SK-N-DZ (cell line): ENCODE data around the gene FBXL3.
A peak's percentile ranks its signal among the peaks of the same experiment; 100 is the strongest.
"Not testable (repeated sequence)": the region's sequence is repeated elsewhere in the genome, so short reads cannot be mapped to it uniquely, and the experiment has no call there.

Experiments
- DNase-seq: peaks from one replicate; pipeline ENCODE4 v3.0.0-alpha.2; 2015; ENCODE audit warnings: low spot score

FBXL3 gene

GRCh38 chr13:76991432-76991795 is 35.5 kb downstream of the FBXL3 start:
- DNase-seq = no peak

- DNase-seq = no peak
Observed at GRCh38 chr13:76983676-76984075, 43.3 kb downstream of the FBXL3 start.

- no peak for DNase-seq
Observed at GRCh38 chr13:76982061-76982460, 44.9 kb downstream of the FBXL3 start.

- peak; percentile 75 for DNase-seq
Observed at GRCh38 chr13:76980075-76980718, 46.8 kb downstream of the FBXL3 start.

GRCh38 chr13:76976929-76977328 is 50.0 kb downstream of the FBXL3 start:
- no peak for DNase-seq

- DNase-seq = no peak
Observed at GRCh38 chr13:76976490-76976889, 50.5 kb downstream of the FBXL3 start.

GRCh38 chr13:76975863-76976262 is 51.1 kb downstream of the FBXL3 start:
- no peak for DNase-seq

- DNase-seq = peak; percentile 28
Observed at GRCh38 chr13:76974618-76974975, 52.4 kb downstream of the FBXL3 start.

- DNase-seq = no peak
Observed at GRCh38 chr13:76973920-76974617, 52.9 kb downstream of the FBXL3 start.

GRCh38 chr13:76971851-76972829 is 54.8 kb downstream of the FBXL3 start:
- no peak for DNase-seq

- DNase-seq = no peak
Observed at GRCh38 chr13:76971215-76971614, 55.7 kb downstream of the FBXL3 start.

- no peak for DNase-seq
Observed at GRCh38 chr13:76969488-76970365, 57.2 kb downstream of the FBXL3 start.

GRCh38 chr13:76968041-76968440 is 58.9 kb downstream of the FBXL3 start:
- no peak for DNase-seq

- no peak for DNase-seq
Observed at GRCh38 chr13:76967031-76967430, 59.9 kb downstream of the FBXL3 start.

GRCh38 chr13:76965759-76966421 is 61.1 kb downstream of the FBXL3 start:
- DNase-seq = no peak

- DNase-seq = not testable (repeated sequence)
Observed at GRCh38 chr13:76959734-76960133, 67.2 kb downstream of the FBXL3 start.

GRCh38 chr13:76958841-76959432 is 68.0 kb downstream of the FBXL3 start:
- DNase-seq = no peak

- no peak for DNase-seq
Observed at GRCh38 chr13:76955661-76956060, 71.3 kb downstream of the FBXL3 start.
